Measurements from ENCODE around the gene SMG5. TPM values are rescaled to one million over a fixed set of nuclear protein-coding genes. Genes with fewer than 3 reads are reported as not detected.
"Not testable (repeated sequence)": the region's sequence is repeated elsewhere in the genome, so short reads cannot be mapped to it uniquely, and the experiment has no call there.

Gene SMG5
- total RNA-seq = 57.4 and 67.0 TPM in 2 replicates

- Histone ChIP-seq H3K27me3 (ENCODE audit: control insufficient read depth, insufficient read depth, low read length) (no peaks in the 10 kb centered on the region), H3K4me3 (ENCODE audit: low read depth, low read length) (peak within 1 kb of the TSS; percentile 67), H3K36me3 (ENCODE audit: control insufficient read depth, insufficient read depth, low read length) (peaks cover 23% of the 10 kb centered on the region)
- FAIRE-seq (no peak), DNase-seq (ENCODE audit: low read depth) (peak; percentile 97)
- TF ChIP-seq, protein P1, sequence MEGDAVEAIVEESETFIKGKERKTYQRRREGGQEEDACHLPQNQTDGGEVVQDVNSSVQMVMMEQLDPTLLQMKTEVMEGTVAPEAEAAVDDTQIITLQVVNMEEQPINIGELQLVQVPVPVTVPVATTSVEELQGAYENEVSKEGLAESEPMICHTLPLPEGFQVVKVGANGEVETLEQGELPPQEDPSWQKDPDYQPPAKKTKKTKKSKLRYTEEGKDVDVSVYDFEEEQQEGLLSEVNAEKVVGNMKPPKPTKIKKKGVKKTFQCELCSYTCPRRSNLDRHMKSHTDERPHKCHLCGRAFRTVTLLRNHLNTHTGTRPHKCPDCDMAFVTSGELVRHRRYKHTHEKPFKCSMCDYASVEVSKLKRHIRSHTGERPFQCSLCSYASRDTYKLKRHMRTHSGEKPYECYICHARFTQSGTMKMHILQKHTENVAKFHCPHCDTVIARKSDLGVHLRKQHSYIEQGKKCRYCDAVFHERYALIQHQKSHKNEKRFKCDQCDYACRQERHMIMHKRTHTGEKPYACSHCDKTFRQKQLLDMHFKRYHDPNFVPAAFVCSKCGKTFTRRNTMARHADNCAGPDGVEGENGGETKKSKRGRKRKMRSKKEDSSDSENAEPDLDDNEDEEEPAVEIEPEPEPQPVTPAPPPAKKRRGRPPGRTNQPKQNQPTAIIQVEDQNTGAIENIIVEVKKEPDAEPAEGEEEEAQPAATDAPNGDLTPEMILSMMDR (IDR thresholded peaks at IDR 0.05; ENCODE audit: insufficient read depth, low read length, severe bottlenecking) = no peak
Measured at GRCh38 chr1:156282479-156283222, at the start of gene SMG5. TSS of gene SMG5 (minus strand) at chr1:156282825. CDS start at chr1:156282680, 145 bp downstream.

DNA sequence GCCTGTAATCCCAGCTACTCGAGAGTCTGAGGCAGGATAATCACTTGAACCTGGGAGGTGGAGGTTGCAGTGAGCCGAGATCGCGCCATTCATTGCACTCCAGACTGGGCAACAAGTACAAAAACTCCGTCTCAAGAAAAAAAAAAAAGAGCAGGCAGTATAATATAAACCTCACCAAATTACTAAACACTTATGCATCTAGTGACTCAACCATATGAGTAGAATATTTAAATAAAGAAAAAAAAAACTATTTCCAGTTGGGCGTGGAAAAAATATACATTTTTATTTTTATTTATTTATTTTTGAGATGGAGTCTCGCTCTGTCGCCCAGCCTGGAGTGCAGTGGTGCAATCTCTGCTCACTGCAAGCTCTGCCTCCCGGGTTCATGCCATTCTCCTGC is 40.6 kb upstream of the SMG5 start:
- H3K36me3 ChIP-seq (ENCODE audit: control insufficient read depth, insufficient read depth, low read length) = peaks cover 24% of the 10 kb centered on the region
- not testable (repeated sequence) for H3K4me3 ChIP-seq (ENCODE audit: low read depth, low read length); FAIRE-seq; H3K27me3 ChIP-seq (ENCODE audit: control insufficient read depth, insufficient read depth, low read length)
- peak; percentile 56 for DNase-seq (ENCODE audit: low read depth)

- DNase-seq (ENCODE audit: low read depth) (peak; percentile 26), FAIRE-seq (no peak)
- Histone ChIP-seq H3K36me3 (ENCODE audit: control insufficient read depth, insufficient read depth, low read length) (peaks cover 35% of the 10 kb centered on the region), H3K27me3 (ENCODE audit: control insufficient read depth, insufficient read depth, low read length) (no peaks in the 10 kb centered on the region), H3K4me3 (ENCODE audit: low read depth, low read length) (no peak overlapping the region)
- TF ChIP-seq, protein P1 (IDR thresholded peaks at IDR 0.05; ENCODE audit: insufficient read depth, low read length, severe bottlenecking) = no peak
Measured at GRCh38 chr1:156320560-156320959, 37.9 kb upstream of the SMG5 start.

GRCh38 chr1:156319664-156320063 is 37.0 kb upstream of the SMG5 start:
- no peak for FAIRE-seq
- TF ChIP-seq, protein P1 (IDR thresholded peaks at IDR 0.05; ENCODE audit: insufficient read depth, low read length, severe bottlenecking) = peak; percentile 27
- Histone ChIP-seq H3K4me3 (ENCODE audit: low read depth, low read length) (no peak overlapping the region), H3K36me3 (ENCODE audit: control insufficient read depth, insufficient read depth, low read length) (peaks cover 35% of the 10 kb centered on the region), H3K27me3 (ENCODE audit: control insufficient read depth, insufficient read depth, low read length) (no peaks in the 10 kb centered on the region)
- peak; percentile 21 for DNase-seq (ENCODE audit: low read depth)

GRCh38 chr1:156316909-156317308 is 34.3 kb upstream of the SMG5 start:
- TF ChIP-seq, protein P1 (IDR thresholded peaks at IDR 0.05; ENCODE audit: insufficient read depth, low read length, severe bottlenecking) = no peak
- H3K36me3 ChIP-seq (ENCODE audit: control insufficient read depth, insufficient read depth, low read length) = peaks cover 34% of the 10 kb centered on the region
- H3K27me3 ChIP-seq (ENCODE audit: control insufficient read depth, insufficient read depth, low read length) = no peaks in the 10 kb centered on the region
- H3K4me3 ChIP-seq (ENCODE audit: low read depth, low read length) = no peak overlapping the region
- FAIRE-seq (no peak), DNase-seq (ENCODE audit: low read depth) (no peak)

DNA sequence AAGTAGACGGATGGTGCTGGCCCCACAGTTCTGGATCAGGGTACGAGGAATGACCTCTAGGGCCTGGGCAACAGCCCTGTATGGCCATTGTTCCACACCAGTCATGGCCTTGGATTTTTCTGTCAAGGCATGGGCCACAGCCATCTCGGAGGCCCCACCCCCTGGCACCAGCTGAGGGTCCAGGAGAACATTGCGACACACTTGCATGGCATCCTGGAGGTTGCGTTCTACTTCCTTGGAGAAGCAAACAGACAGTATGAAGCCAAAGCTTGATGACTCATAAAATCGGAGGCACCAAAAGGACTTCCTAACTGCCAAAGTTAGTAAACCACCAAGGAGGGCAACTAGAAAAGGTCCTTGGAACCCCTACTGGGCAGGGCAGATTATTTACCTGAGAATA is 28.3 kb upstream of the SMG5 start:
- peak; percentile 50 for DNase-seq (ENCODE audit: low read depth)
- Histone ChIP-seq H3K4me3 (ENCODE audit: low read depth, low read length) (no peak overlapping the region), H3K36me3 (ENCODE audit: control insufficient read depth, insufficient read depth, low read length) (peaks cover 19% of the 10 kb centered on the region), H3K27me3 (ENCODE audit: control insufficient read depth, insufficient read depth, low read length) (no peaks in the 10 kb centered on the region)
- no peak for FAIRE-seq
- TF ChIP-seq, protein P1 (IDR thresholded peaks at IDR 0.05; ENCODE audit: insufficient read depth, low read length, severe bottlenecking) = no peak
